Tibial nerve (tissue), 4 donors: ENCODE data around the gene ARIH2. TPM values are rescaled to one million over a fixed set of nuclear protein-coding genes. Genes with fewer than 3 reads are reported as not detected.

Experiments used
- DNase-seq, 2 donors: peaks; one replicate each; pipeline ENCODE4 v3.0.0-alpha.2; 2019; ENCODE audit warnings: low spot score in 2 of 2
- H3K27ac ChIP-seq, 4 donors: fragments of 200-600 bp; sonication (generic) in 3 of 4; one replicate each; pipeline ENCODE4 v1.5.1; 2017 to 2019; ENCODE audit warnings: mild to moderate bottlenecking in 1 of 4
- H3K27me3 ChIP-seq, 2 donors: fragments of 200-600 bp; sonication (generic) in 1 of 2; one replicate each; pipeline versions ENCODE4 v1.5.1 to v1.6.0; 2017 to 2019
- H3K36me3 ChIP-seq, 3 donors: fragments of 200-600 bp; sonication (generic); one replicate each; pipeline ENCODE4 v1.5.1; 2018 to 2019
- H3K4me1 ChIP-seq, 4 donors: fragments of 200-600 bp; sonication (generic) in 3 of 4; one replicate each; pipeline ENCODE4 v1.5.1; 2017 to 2019
- H3K4me3 ChIP-seq, 4 donors: fragments of 200-600 bp; sonication (generic) in 3 of 4; one replicate each; pipeline ENCODE4 v1.5.1; 2017 to 2019; ENCODE audit warnings: mild to moderate bottlenecking in 1 of 4, moderate library complexity in 1 of 4
- H3K9me3 ChIP-seq, 4 donors: fragments of 200-600 bp; sonication (generic) in 3 of 4; one replicate each; pipeline ENCODE4 v1.5.1; 2017 to 2019
- CTCF ChIP-seq, 5 experiments: fragments of 200-600 bp in 3 of 5; fragments of 450-650 bp in 2 of 5; sonication (generic) in 3 of 5; IDR thresholded peaks; one replicate each; pipeline ENCODE4 v1.5.1; 2016 to 2019; ENCODE audit warnings: antibody characterized with exemption in 5 of 5, mild to moderate bottlenecking in 3 of 5, moderate library complexity in 2 of 5
- EP300 ChIP-seq, 2 donors: sonication (generic); formaldehyde crosslinking; IDR thresholded peaks; one replicate each; pipeline ENCODE4 v1.6.1; 2017; ENCODE audit warnings: antibody characterized with exemption in 2 of 2, mild to moderate bottlenecking in 1 of 2
- POLR2A ChIP-seq, 2 donors: fragments of 450-650 bp; IDR thresholded peaks; one replicate each; pipeline ENCODE4 v1.6.1; 2017; ENCODE audit warnings: antibody characterized with exemption in 2 of 2, mild to moderate bottlenecking in 2 of 2, moderate library complexity in 2 of 2
- WGBS, 2 donors: methylation state at CpG; one replicate each; pipeline ENCODE4 v1.1.5; 2018; 5-methylcytosine and 5-hydroxymethylcytosine counted together
- small RNA-seq: library from RNA; depleted of rRNA; stranded (forward); fragments of <200 nt; gene quantifications from one replicate; pipeline ENCODE3, GENCODE V24; 2016
- total RNA-seq, 4 donors: library from RNA; depleted of rRNA; stranded (reverse); fragments of >200 nt; gene quantifications; one replicate each; pipeline ENCODE4 v1.1.0, GENCODE V29; 2016

The ARIH2 gene
- total RNA-seq, 4 donors from 2014 or later: 68.8 to 115 (median 94.4) TPM

GRCh38 chr3:49034650-49035049 lies 116.0 kb downstream of the ARIH2 start:
- DNase-seq: no peak
- H3K27me3 ChIP-seq: no peaks in the 10 kb centered on the region
- H3K4me1 ChIP-seq: peaks cover 0 to 6% (median under 1%) of the 10 kb centered on the region in 4 donors
- 88 to 92% methylated on average over 2 of the region's 2 CpGs for WGBS, 2 donors
- TF ChIP-seq EP300 (IDR thresholded peaks at IDR 0.05) (no peak), POLR2A (IDR thresholded peaks at IDR 0.05) (no peak), CTCF (IDR thresholded peaks at IDR 0.05) (no peak)
- peaks cover 6 to 89% (median 10%) of the 10 kb centered on the region in 3 donors for H3K36me3 ChIP-seq
- H3K27ac ChIP-seq: no peak overlapping the region
- no peak overlapping the region for H3K4me3 ChIP-seq
- H3K9me3 ChIP-seq: no peaks in the 10 kb centered on the region

GRCh38 chr3:49035281-49035680 lies 116.6 kb downstream of the ARIH2 start:
- Histone ChIP-seq H3K4me3 (no peak overlapping the region), H3K36me3 (peaks cover 6 to 90% (median 10%) of the 10 kb centered on the region in 3 donors), H3K27me3 (no peaks in the 10 kb centered on the region), H3K4me1 (peaks cover 0 to 3% (median 0%) of the 10 kb centered on the region in 4 donors), H3K27ac (no peak overlapping the region), H3K9me3 (no peaks in the 10 kb centered on the region)
- TF ChIP-seq CTCF (IDR thresholded peaks at IDR 0.05) (no peak), EP300 (IDR thresholded peaks at IDR 0.05) (no peak), POLR2A (IDR thresholded peaks at IDR 0.05) (no peak)
- DNase-seq: no peak
- 82 to 87% methylated on average over 3 of the region's 3 CpGs for WGBS, 2 donors

Small RNA genes lying within 50 kb of the gene (small RNA-seq; reads per million reads assigned to genes)
- gene MIR191: 3,264 reads per million, percentile 99 among the genes with 10 or more reads in this experiment
- gene MIR425: 5.7 reads per million, percentile 85 among the genes with 10 or more reads in this experiment

Other genes starting within 250 kb of the ARIH2 start
- 10 to 100 TPM; 32.4 to 88.5 (median 51.8) TPM for gene NCKIPSD, start 232.9 kb upstream of the ARIH2 start, total RNA-seq
- 100 to 1,000 TPM; 130 to 202 (median 171) TPM for gene IP6K2, start 201.6 kb upstream of the ARIH2 start, total RNA-seq
- 10 to 100 TPM; 26.9 to 37.5 (median 32.4) TPM for gene PRKAR2A, start 71.0 kb upstream of the ARIH2 start, total RNA-seq
- gene SLC25A20, start 20.0 kb upstream of the ARIH2 start, total RNA-seq: 10 to 100 TPM; 19.6 to 39.3 (median 22.1) TPM
- 10 to 100 TPM; 76.4 to 99.0 (median 88.8) TPM for gene P4HTM, start 71.4 kb downstream of the ARIH2 start, total RNA-seq
- gene WDR6, start 88.5 kb downstream of the ARIH2 start, total RNA-seq: 100 to 1,000 TPM in 3 of 4 donors, 10 to 100 TPM in 1; 95.3 to 138 (median 117) TPM
- 10 to 100 TPM; 35.7 to 48.6 (median 43.8) TPM for gene DALRD3, start 99.7 kb downstream of the ARIH2 start, total RNA-seq
- gene NDUFAF3, start 103.3 kb downstream of the ARIH2 start, total RNA-seq: 100 to 1,000 TPM; 116 to 122 (median 118) TPM
- gene IMPDH2, start 110.6 kb downstream of the ARIH2 start, total RNA-seq: 100 to 1,000 TPM; 108 to 156 (median 128) TPM
- gene QRICH1, start 175.2 kb downstream of the ARIH2 start, total RNA-seq: 10 to 100 TPM; 66.2 to 93.9 (median 82.6) TPM
- gene QARS1, start 185.9 kb downstream of the ARIH2 start, total RNA-seq: 100 to 1,000 TPM; 137 to 227 (median 161) TPM
- gene USP19, start 202.0 kb downstream of the ARIH2 start, total RNA-seq: 100 to 1,000 TPM in 1 of 4 donors, 10 to 100 TPM in 3; 72.3 to 113 (median 83.6) TPM
- 100 to 1,000 TPM; 589 to 844 (median 649) TPM for gene LAMB2, start 214.2 kb downstream of the ARIH2 start, total RNA-seq
- gene CCDC71, start 247.5 kb downstream of the ARIH2 start, total RNA-seq: 10 to 100 TPM; 30.4 to 38.3 (median 36.3) TPM